Kidney (tissue), 14 donors: ENCODE measurements around the gene NLGN2. TPM values are rescaled to one million over a fixed set of nuclear protein-coding genes. Genes with fewer than 3 reads are reported as not detected.

ENCODE experiments used
- DNase-seq, 5 donors: peaks; one replicate each; pipeline ENCODE4 v3.0.0-alpha.2; 2013 to 2020
- FAIRE-seq: peaks from 2 replicates; lab custom pipeline; 2012; peaks lifted over from hg19 to GRCh38; lab: Jason Lieb, UNC
- H3K27ac ChIP-seq, 2 donors: one replicate each; pipeline ENCODE4 v1.7.0; 2013; ENCODE audit warnings: low read depth in 2 of 2, low read length in 2 of 2, inconsistent platforms in 1 of 2
- H3K27me3 ChIP-seq: one replicate; pipeline ENCODE4 v1.7.1; 2013; ENCODE audit warnings: low read length, inconsistent platforms; ENCODE audit not compliant: control insufficient read depth, insufficient read depth
- H3K36me3 ChIP-seq, 3 donors: one replicate each; pipeline versions ENCODE4 v1.7.0 to v1.7.1; 2013; ENCODE audit warnings: low read length in 3 of 3, control low read depth in 1 of 3, inconsistent platforms in 1 of 3; ENCODE audit not compliant: insufficient read depth in 3 of 3, control insufficient read depth in 2 of 3
- H3K4me1 ChIP-seq, 3 donors: one replicate each; pipeline versions ENCODE4 v1.7.0 to v1.7.1; 2013; ENCODE audit warnings: low read length in 3 of 3, inconsistent platforms in 1 of 3, low read depth in 1 of 3; ENCODE audit not compliant: control insufficient read depth in 2 of 3, insufficient read depth in 2 of 3
- H3K4me3 ChIP-seq, 3 donors: one replicate each; pipeline versions ENCODE4 v1.7.0 to v1.8.1; 2013; ENCODE audit warnings: low read length in 3 of 3, control low read depth in 1 of 3, inconsistent platforms in 1 of 3
- H3K9ac ChIP-seq, 3 donors: one replicate each; pipeline versions ENCODE4 v1.7.0 to v1.7.1; 2013; ENCODE audit warnings: low read length in 3 of 3, control low read depth in 1 of 3, inconsistent platforms in 1 of 3
- H3K9me3 ChIP-seq, 3 donors: one replicate each; pipeline versions ENCODE4 v1.7.0 to v1.7.1; 2013; ENCODE audit warnings: low read length in 3 of 3, control low read depth in 1 of 3, inconsistent platforms in 1 of 3; ENCODE audit not compliant: control insufficient read depth in 2 of 3, insufficient read depth in 1 of 3
- intact Hi-C: fragments of 100-400 bp; cut with DNase I; formaldehyde crosslinking; loops from one replicate; pipeline ENCODE4 v1.11.1; 2022
- polyA plus RNA-seq: library from polyadenylated mRNA; stranded (reverse); fragments of 350-450 nt; fragmentation: Illumina TruSeq; extraction: RNeasy Lipid Tissue Mini Kit (QIAGEN cat#74804); gene quantifications from one replicate; pipeline ENCODE4 v1.2.3, GENCODE V29; 2014; ENCODE audit warnings: low read depth, low replicate concordance; ENCODE audit not compliant: insufficient read depth
- total RNA-seq: library from RNA; stranded (reverse); fragmentation: NEBNext Ultra II Directional; extraction: Animal tissue kit (Norgen Biotek cat#: 25700); gene quantifications from one replicate; pipeline ENCODE4 v1.2.1, GENCODE V29; 2021
- TF ChIP-seq, protein P1 (sequence below): IDR thresholded peaks from 3 replicates; pipeline ENCODE4 v1.5.1; 2012; ENCODE audit warnings: mild to moderate bottlenecking, moderate library complexity, borderline replicate concordance; ENCODE audit not compliant: insufficient read depth; ENCODE audit errors: extremely low read depth
- donor health status: control.
- donor health status: control.
- donor health status: control.
- donor health status: control.
- donor health status: control.
- donor health status: DM: yes; HTN: yes; CAD: no.
- donor health status: Normal renal cell carcinoma (clear cell type).

The NLGN2 gene
- total and polyA plus RNA-seq, 2 donors from 2014 or later = 7.3 to 23.4 TPM

DNA sequence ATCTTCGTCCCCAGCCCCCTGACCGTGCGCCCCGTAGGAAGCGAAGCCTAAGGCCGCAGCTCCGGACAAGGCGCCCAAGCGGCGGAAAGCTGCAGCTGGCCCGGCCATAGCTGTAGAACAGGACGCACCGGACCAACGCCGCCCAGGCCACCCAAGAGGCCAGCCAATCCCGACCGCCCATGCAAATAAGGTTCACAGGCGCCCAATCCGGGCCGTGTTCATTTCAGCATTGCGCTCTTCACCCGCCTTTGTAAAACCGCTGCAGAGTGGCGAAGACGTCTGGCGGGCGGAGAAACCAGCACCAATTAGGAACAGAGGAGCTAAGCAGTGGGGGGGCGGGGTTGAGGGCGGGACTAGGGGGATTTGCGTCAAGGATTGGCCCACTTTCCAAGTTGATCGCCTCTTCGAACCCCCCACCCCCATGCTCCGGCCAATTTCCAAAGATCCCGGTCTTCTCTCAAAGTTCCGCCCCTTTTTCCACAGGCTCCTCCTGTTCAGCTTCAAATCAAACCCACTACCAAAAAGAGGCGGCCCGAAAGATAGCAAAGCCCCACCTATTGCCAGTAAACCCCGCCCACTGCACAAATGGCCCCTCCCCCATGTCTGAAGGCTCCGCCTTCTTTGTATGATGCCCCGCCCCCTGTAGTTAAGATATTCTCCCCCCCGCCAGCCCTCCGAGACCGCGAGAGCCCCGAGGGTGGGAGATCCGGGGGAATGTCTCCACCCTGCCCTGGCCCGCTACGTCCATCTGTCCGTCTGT is 3.5 kb upstream of the NLGN2 start, which contains the start of gene TMEM256:
TSS of gene TMEM256 (minus strand) at position 121 of the 760 bp plus-strand sequence. CDS start at position 108, 13 bp downstream.
- Histone ChIP-seq H3K4me1 (peaks cover 0 to 6% (median 6%) of the 10 kb centered on the region in 3 donors), H3K27me3 (no peaks in the 10 kb centered on the region), H3K9me3 (no peaks in the 10 kb centered on the region), H3K9ac (peak within 1 kb of the TSS; percentile 44 to 77 (median 55)), H3K36me3 (no peaks in the 10 kb centered on the region), H3K4me3 (peak within 1 kb of the TSS; percentile 67 to 84 (median 72)), H3K27ac (peak within 1 kb of the TSS; percentile 79 to 88)
- peak; percentile 99 to 100 (median 100) for DNase-seq
- FAIRE-seq = peak; percentile 97
- intact Hi-C loops = no loop called here
- TF ChIP-seq, protein P1, sequence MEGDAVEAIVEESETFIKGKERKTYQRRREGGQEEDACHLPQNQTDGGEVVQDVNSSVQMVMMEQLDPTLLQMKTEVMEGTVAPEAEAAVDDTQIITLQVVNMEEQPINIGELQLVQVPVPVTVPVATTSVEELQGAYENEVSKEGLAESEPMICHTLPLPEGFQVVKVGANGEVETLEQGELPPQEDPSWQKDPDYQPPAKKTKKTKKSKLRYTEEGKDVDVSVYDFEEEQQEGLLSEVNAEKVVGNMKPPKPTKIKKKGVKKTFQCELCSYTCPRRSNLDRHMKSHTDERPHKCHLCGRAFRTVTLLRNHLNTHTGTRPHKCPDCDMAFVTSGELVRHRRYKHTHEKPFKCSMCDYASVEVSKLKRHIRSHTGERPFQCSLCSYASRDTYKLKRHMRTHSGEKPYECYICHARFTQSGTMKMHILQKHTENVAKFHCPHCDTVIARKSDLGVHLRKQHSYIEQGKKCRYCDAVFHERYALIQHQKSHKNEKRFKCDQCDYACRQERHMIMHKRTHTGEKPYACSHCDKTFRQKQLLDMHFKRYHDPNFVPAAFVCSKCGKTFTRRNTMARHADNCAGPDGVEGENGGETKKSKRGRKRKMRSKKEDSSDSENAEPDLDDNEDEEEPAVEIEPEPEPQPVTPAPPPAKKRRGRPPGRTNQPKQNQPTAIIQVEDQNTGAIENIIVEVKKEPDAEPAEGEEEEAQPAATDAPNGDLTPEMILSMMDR = no peak

DNA sequence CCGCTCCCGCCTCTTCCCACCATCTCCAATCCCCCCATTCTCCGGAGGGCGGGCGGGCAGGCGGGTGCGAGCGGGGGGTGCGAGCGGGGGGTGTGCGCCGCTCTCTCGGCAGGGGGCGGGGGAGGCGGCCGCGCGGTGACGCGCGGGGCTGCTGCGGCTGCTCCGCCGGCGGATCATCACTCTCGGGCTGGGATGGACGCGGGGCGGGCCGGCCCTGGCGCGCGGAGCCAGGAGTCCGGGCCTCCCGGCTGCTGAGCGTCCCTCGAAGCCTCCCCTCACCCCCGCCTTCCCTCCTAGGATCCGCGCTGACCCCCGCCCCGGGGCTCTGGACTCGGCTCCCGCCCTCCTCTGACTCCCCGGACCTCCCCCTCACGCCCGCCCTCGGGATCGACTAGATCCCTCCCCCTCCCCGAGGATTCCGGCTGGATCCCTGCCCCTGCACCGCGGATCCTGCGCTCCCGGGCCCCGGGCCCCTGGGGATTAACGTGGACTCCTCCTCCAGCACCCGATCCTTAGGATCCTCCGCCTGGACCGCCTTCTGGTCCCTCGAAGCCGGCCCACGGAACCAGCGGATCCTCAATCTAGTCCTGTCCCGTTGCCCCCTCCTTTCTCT is 2.8 kb upstream of the NLGN2 start:
- TF ChIP-seq, protein P1 = no peak
- Histone ChIP-seq H3K27me3 (no peaks in the 10 kb centered on the region), H3K4me1 (peaks cover 0 to 6% (median 6%) of the 10 kb centered on the region in 3 donors), H3K36me3 (no peaks in the 10 kb centered on the region), H3K9ac (peak overlapping the region in 2 of 3 donors; percentile 48 to 55), H3K9me3 (no peaks in the 10 kb centered on the region), H3K4me3 (peak overlapping the region; percentile 29 to 72 (median 41)), H3K27ac (peak overlapping the region; percentile 42 to 51)
- intact Hi-C loops = no loop called here
- FAIRE-seq (no peak), DNase-seq (peak in 3 of 5 donors; percentile 25 to 94 (median 90))

GRCh38 chr17:7405350-7406234 is 2.1 kb upstream of the NLGN2 start:
- intact Hi-C loops = no loop called here

More at GRCh38 chr17:7405350-7406234, 2.1 kb upstream of the NLGN2 start:
- H3K9me3 ChIP-seq = no peaks in the 10 kb centered on the region
- H3K27me3 ChIP-seq = no peaks in the 10 kb centered on the region
- peaks cover 0 to 6% (median 6%) of the 10 kb centered on the region in 3 donors for H3K4me1 ChIP-seq
- peak overlapping the region; percentile 43 to 65 for H3K27ac ChIP-seq
- no peaks in the 10 kb centered on the region for H3K36me3 ChIP-seq
- no peak for FAIRE-seq
- peak overlapping the region; percentile 29 to 72 (median 45) for H3K4me3 ChIP-seq
- DNase-seq = peak in 3 of 5 donors; percentile 37 to 81 (median 79)
- TF ChIP-seq, protein P1 = no peak
- H3K9ac ChIP-seq = peak overlapping the region in 2 of 3 donors; percentile 48 to 55
